ENCODE measurements around the gene ANKLE1. TPM values are rescaled to one million over a fixed set of nuclear protein-coding genes. Genes with fewer than 3 reads are reported as not detected.

Gene ANKLE1, protein sequence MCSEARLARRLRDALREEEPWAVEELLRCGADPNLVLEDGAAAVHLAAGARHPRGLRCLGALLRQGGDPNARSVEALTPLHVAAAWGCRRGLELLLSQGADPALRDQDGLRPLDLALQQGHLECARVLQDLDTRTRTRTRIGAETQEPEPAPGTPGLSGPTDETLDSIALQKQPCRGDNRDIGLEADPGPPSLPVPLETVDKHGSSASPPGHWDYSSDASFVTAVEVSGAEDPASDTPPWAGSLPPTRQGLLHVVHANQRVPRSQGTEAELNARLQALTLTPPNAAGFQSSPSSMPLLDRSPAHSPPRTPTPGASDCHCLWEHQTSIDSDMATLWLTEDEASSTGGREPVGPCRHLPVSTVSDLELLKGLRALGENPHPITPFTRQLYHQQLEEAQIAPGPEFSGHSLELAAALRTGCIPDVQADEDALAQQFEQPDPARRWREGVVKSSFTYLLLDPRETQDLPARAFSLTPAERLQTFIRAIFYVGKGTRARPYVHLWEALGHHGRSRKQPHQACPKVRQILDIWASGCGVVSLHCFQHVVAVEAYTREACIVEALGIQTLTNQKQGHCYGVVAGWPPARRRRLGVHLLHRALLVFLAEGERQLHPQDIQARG
- total RNA-seq, result under 1 TPM; 0.14 to 0.19 TPM
- long read RNA-seq, donor 1, result 0 reads
- long read RNA-seq, donor 2, result 0 reads

DNA sequence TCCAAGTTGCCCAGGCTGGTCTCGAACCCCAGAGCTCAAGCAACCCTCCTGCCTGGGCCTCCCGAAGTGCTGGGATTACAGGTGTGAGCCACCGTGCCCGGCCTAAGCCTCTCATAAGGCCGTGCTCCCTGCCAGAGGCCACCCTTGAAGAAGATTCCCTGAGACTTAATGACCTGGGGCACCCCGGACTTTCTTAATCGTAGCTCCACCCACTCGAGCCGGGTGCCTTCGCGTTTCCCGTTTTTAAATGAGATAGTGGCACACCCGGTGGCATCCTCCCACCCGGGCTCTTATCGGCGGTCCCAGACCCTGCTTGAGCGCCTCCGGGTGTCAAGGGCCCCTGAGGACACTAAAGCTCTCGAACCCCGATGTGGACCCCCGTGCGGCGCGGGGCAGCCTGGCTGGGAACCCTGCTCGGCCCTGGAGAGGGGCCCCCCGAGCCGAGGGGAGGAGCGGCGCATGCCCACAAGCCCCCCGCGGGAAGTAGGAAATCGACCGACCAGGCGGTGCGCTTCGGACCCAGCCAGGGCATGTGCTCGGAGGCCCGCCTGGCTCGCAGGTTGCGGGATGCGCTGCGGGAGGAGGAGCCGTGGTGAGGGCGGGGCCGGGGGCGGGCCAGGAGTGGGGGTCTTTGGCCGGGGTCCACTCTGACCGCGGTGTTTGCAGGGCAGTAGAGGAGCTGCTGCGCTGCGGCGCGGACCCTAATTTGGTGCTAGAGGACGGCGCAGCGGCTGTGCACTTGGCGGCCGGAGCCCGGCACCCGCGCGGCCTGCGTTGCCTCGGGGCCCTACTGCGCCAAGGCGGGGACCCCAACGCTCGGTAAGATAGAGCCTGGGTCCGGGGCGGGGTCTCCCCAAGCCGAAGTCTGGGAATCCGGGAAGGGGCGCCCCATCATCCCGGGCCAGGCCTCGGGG lies at the start of gene ANKLE1:
TSS of gene ANKLE1 (plus strand) at position 511 of the 914 bp plus-strand sequence. CDS start at position 531, 20 bp downstream.
- peak; percentile 84 for DNase-seq (ENCODE audit: low spot score)
- intact Hi-C loops (cut with DNase I), result loop anchor here (5.0 kb wide), 2 partner anchors 74 to 209 kb away; no protein-coding TSS in a partner anchor

DNA sequence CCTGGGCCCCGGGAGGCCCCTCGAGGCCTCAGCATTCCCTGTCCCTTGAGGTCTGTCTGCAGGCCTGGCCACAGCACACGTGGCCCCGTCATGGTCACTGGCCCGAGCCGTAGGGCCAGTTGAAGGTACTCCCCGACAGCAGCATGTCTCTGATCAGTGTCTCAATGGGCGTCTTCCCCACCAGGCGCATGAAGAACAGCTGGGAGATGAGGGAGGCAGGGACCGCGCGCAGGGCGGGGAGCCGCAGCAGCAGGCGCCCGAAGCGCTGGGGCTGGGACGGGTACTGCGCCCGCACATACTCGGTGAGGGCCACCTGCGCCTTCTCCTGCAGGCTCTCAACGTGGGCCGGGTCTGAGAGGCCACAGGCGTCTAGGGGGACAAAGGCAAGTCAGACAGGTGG lies 49.4 kb upstream of the ANKLE1 start:
- DNase-seq (ENCODE audit: low spot score), result peak; percentile 79
- intact Hi-C loops (cut with DNase I), result no loop called here

DNA sequence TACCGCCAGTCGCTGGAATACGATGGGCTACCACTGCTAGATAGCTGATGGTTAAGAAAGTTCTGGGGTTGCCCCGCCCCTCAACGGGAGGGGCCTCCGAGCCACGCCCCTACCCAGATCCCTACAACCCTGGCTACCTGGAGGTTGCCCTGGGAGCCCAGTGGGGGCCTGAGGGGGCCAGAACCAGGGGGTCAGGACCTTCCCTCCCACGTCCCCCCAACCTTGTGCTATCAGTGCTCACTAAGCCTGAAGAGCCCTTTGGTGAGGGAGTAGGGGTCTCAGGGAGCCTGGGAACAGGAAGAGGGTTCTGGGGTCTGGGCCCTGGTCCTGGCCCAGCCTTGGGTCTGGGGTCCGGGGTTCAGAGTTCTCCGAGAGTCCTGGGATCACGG lies 46.8 kb upstream of the ANKLE1 start:
- peak; percentile 87 for DNase-seq (ENCODE audit: low spot score)
- intact Hi-C loops (cut with DNase I), result loop anchor here in 1 of 2 donors (1.0 kb wide), 1 partner anchor 23 kb away; no protein-coding TSS in a partner anchor

DNA sequence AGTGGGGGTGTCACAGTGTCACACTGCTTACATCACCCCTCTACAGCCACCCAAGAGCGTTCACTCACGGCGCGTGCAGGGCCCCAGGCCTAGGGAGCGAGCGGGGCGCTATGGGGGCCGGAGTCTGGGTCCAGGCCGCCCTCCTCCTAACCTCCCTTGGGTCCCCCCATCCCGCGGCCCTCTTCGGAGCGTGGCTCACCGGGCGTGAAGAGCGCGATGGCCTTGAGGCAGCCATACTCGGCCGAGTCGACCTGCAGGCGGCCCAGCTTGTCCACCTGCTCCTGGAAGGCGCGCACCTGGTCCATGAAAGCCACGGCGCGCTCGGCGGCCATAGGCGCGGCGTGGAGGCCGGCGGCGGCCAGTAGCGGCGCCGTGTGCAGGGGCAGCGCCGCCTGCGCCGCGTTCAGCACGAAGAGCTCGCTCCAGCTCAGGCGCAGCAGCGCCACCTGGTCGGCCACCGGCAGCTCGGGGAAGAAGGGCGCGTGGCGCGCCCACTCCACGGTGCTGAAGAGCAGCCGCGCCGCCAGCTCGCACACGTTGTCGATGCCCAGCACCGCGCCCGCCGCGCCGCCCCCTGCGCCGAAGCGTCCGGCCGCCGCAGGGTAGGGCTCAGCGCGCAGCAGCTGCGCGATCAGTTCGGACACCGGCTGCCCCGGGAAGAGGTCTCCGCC lies 46.3 kb upstream of the ANKLE1 start:
- intact Hi-C loops (cut with DNase I), result no loop called here
- DNase-seq (ENCODE audit: low spot score), result peak; percentile 92

DNA sequence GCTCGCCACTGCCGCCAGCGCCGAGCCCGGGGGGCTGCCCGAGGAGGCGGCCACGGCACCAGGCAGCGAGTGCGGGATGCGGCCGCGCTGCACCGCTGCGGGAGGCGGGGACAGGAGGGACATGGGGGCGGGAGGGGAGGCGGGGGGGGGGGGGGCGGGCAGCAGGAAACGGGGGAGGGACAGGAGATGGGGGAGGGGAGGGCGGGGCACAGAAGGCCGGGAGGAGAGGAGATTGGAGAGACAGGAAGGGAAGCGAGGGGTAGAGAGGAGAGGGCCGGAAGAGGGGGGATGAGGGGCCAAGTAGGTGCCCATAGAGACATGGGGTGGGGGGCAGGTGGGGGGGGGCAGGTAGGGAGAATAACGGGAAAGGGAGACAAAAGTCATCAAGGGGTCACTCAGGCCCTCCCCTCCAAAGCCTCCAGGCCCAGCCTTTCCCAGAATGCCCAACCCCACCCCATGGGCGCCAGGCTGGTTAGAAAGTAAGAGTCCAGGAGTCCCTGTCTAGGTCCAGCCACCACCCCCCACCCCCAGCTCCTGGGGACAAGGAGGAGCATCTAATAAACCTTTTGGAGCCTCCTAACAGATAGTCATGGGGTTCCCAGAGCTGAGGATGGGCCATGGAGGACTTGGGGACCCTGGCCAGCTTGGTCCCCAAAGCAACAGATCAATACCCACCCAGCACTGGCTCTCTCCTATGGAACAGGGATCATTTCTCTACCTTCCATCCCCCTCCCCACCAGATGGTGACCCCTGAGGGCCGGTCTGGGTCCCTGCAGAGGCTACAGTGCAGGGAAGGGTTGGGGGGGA lies 45.5 kb upstream of the ANKLE1 start:
- intact Hi-C loops (cut with DNase I), result no loop called here
- no peak for DNase-seq (ENCODE audit: low spot score)

DNA sequence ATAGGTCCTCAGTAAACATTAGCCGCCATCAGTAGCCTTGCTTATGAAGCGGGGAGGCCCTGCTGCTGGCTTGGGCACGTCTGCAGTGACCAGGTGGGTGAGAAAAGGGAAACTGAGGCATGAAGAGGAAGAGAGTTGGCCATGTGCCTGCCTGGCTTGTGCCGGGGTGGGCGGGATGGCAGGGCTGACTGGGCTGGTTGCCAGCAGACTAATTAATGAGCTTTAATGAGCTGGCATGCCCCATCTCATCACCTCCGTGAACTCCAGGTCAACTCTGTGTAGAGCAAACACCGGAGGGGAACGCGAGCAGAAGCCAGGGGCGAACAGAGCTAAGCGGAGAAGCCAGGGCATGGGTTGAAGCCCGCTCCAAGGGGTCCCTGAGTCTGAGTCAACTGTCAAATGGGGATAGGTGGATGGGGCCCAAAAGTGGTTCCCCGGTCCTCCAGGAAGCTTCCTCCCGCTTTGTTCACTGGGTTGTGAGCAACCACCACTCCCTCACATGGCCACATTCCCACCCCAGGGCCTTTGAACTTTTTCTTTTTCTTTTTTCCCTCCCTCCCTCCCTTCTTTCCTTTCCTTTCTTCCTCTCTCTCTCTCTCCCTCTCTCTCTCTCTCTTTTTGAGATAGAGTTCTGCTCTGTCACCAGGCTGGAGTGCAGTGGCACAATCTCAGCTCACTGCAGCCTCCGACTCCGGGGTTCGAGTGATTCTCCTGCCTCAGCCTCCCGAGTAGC lies 44.7 kb upstream of the ANKLE1 start:
- DNase-seq (ENCODE audit: low spot score), result no peak
- intact Hi-C loops (cut with DNase I), result no loop called here

DNA sequence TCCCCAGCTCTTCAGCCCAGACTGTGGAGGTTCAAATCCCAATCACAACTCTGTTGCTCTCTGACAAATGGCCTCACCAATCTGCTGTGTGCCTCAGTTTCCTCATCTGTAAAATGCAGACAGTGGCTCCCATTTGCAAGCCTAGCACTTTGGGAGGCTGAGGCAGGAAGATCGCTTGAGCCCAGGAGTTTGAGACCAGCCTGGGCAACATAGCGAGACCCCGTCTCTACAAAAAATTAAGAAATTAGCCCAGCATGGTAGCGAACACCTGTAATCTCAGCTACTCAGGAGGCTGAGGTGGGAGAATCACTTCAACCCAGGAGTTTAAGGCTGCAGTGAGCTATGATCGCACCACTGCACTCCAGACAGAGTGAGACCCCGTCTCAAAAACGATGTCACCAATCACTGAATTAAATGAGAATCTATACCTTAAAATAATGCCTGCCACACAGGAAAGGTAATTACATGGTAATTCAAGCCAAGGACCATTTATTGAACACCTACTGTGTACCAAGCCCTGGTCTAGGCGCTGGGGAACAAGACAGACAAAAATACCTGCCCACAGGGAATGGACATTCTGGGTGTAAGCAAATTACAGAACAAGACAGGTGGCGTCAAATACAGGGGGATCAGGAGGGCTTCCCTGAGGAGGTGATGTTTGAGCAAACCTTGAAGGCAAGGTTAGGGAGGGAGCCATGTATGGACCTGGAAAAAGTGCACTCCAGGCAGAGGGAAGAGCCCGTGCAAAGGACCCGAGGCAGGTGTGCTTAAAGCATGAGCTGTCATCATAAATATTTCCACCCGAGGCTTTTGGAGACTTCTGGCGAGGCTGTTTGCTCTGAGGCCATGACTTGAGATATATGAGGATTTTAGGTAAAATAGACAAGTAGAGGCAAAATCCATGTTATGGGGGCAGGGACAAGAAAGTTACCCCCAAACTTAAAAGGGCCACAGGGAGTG lies 43.7 kb upstream of the ANKLE1 start:
- no peak for DNase-seq (ENCODE audit: low spot score)
- intact Hi-C loops (cut with DNase I), result no loop called here

DNA sequence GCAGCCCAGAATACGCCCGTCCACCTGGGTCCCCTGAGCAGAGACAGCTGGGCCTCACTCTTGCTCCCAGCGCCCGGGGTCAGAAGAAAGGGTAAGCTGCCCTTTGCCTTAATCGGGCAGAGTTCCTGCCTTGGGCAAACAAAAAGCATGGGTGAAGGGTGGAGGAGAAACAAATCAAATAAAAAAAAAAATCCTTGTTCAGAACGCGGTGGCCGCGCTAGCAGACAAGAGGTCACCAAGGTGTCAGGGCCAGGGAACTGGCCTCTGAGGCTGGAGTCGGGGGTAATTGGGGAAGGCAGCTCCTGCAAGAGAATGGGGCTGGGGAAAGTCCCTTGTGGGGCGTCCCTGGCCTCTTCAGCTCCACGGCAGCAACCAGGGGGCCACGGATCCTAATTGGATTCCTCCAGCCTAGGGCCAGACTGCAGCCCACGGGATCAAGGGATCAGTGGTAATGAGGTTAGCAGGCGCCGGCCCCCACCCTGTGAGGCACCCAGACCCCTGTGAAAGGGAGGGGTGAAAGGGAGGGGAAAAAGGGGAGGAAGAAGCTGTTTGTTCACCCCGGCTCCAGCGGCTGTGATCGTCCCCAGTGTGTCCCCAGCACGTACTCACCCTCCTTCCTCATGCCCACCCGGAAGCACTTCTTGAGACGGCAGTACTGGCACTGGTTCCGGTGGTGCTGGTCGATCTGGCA lies 41.5 kb upstream of the ANKLE1 start:
- peak; percentile 75 for DNase-seq (ENCODE audit: low spot score)
- intact Hi-C loops (cut with DNase I), result no loop called here

DNA sequence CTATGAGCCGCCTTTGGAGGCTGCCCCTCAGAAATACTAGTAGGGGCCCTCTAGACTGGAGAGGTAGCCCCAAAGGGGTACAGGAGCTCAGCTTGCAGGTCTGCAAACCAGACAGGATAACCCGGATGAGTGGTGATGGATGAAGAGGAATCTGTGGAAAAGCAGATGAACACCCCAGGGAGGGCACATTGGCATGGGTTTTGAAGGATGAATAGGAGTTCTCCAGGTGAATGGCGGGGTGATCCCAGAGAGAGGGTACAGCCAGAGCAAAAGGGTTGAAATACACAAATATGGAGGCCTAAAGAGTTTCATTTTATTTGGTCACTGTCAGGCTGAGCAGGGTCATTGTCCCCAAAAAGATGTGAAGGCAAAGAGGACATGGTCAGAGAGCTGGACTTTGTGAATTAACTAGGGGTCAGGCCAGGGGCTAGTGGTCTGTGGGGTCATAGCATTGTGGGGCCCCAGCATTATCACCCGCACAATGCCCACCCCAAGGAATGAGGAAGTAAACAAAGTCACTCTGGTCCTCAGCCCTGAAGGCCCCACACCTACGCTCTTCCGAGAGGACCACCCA lies 40.8 kb upstream of the ANKLE1 start:
- intact Hi-C loops (cut with DNase I), result no loop called here
- DNase-seq (ENCODE audit: low spot score), result no peak

DNA sequence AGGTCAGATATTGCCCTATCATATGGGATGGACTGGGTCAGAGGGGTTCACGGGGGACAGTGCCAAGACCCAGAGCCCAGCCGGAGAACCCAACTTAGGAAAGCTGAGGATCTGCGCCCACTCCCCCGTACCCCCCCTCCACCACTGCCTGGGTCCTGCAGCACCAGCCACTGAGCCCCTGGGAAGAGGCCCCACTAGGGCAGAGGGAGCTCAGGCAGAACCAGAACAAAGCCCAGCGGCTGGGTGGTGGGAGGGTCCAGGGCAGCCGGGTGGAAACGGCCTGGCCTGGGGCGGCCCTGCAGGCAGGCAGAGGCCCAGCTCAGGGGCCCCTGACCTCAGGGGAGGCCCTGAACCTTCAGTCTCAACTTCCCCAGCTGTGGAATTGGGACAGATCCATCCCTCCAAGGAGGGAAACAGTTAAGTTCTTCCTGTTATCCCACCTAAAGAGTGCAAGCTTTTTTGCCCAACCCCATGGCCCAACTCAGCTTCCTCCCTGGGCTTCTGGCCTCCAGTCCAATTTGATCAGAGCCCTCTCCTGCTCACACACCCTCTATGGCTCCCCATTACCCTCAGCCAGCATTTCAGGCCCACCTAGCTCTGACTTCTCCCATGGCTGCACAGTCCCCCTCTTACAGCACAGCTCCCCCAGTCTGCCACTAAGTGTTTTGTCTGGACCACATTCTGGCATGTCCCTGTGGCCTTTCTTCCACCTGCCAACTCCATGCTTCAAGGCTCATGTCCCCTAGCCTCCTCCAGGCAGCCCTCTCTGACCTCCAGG lies 39.1 kb upstream of the ANKLE1 start:
- intact Hi-C loops (cut with DNase I), result no loop called here
- DNase-seq (ENCODE audit: low spot score), result no peak

DNA sequence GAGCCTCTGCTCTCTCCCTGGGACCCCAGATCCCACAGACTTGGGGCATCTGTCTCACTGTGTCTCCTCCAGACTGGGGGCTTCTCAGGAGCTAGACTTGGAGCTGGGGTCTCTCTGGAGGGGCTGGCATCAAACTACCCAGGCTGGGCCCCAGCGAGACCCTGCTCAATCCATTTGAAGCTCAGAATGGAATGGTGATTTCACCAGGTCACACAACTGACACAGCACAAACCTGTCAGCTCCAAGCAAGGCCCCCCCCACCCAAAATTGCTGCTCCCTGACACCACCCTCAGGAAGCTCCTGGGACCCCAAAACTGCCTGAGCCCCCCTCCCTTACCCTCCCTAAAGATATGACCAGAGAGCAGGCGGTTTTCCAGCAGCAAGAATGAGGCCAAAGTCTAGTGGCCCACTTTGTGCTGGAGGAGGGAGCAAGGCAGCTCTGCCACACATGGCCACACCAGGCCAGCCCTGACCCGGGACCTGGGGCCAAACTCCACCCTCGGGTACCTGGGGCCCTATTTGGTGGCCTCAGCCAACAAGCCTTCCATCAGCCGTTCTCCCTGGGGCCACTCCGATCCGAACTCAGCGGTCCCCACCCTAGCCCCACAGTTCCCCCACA lies 38.4 kb upstream of the ANKLE1 start:
- intact Hi-C loops (cut with DNase I), result no loop called here
- no peak for DNase-seq (ENCODE audit: low spot score)

DNA sequence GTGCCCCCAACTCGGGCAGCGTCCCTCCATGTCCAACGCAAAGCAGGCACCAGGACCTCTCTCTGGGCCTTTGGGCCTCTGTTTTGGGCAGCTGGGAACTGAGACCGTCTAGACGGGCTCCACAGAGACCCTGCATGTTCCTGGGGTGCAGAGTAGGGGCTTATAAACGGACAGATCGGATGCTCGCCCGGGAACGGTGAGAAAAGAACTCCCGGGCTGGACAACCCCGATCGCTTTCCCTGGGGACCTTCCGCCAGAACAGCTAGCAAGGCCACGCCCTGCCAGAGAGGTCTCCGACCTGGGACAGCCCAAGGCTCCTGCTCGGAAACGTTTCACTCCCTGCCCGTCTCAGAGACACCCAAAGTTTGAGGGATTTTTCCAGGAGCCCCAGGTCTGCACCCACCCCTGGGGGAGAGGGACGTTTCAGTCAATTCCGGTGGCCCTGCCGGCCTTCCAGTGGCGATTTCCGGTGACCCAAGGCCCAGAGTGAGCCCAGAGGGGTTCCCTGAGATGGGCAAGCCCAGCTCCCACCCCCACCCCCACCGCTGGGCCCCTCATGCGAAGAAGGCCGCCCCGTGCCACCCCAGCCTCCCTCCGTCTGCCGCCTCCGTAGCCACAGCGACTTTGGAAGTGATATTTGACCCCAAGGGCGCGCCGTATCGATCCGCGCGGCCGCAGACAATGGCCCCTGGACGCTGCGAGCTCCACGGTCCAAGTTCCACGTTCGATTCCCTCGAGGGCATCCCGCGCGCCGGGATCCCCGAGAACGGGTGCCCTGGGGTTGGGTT lies 37.7 kb upstream of the ANKLE1 start:
- peak; percentile 81 for DNase-seq (ENCODE audit: low spot score)
- intact Hi-C loops (cut with DNase I), result no loop called here

DNA sequence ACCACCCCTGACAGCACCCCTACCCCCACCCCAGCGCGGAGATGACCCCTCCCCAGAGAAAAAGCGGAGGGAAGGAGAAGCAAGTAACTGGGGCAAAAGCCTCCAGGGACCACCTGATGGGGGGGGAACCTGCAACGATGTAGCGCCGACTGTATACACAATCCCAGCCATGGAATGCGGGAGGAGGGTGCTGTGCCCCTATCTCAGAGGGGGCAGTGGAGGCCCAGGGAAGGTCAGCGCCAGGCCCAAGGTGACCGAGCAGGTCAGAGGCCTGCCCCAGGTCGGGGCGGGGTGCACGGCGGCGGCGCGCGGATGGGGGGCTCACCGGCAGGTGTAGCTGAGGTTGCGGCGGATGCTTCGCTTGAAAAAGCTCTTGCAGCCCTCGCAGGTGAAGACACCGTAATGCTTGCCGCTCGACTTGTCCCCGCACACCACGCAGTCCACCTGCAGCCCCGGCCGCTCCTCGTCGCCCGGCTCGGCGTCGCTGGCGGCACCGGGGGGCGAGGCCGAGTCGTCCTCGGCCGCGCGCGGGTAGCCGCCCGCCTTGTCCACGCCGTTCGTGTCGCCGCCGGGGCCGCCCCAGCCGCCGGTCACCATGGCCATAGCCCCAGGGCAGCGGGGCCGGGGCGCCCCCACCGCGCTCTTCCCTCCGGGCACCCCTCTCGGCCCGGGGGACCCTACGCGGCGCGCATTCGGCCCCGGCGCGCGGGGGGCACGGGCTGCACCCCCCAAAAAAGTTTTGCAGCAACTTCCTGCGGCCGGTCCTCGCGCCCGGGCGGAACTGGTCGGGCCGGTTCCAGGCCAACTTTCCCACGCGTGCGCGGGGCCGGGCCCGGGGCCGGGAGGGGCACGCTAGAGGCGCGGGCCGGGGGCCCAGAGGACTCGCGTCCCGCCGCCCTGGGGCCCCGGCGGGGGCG lies 36.8 kb upstream of the ANKLE1 start:
- intact Hi-C loops (cut with DNase I), result no loop called here

More for the DNA sequence above, 36.8 kb upstream of the ANKLE1 start:
- DNase-seq (ENCODE audit: low spot score), result peak; percentile 85

Data from posterior vena cava (tissue), 2 donors.